Mesenchymal stem cell (in vitro differentiated cells and primary cell): Measurements from ENCODE around the gene MPZL1.

ENCODE experiments used
- DNase-seq: peaks from one replicate; pipeline ENCODE4 v3.0.0-alpha.2; 2013
- H2AFZ ChIP-seq: one replicate; pipeline ENCODE4 v1.6.1; 2013; ENCODE audit warnings: low read depth, mild to moderate bottlenecking, control low read depth, inconsistent platforms, low read length, moderate library complexity
- H2AK5ac ChIP-seq: 2 replicates; pipeline ENCODE4 v1.6.1; 2013; ENCODE audit warnings: low read length, moderate library complexity, mild to moderate bottlenecking, inconsistent platforms; ENCODE audit not compliant: severe bottlenecking
- H2BK120ac ChIP-seq: one replicate; pipeline ENCODE4 v1.6.1; 2013; ENCODE audit warnings: low read depth, mild to moderate bottlenecking, inconsistent platforms, low read length, moderate library complexity
- H2BK12ac ChIP-seq, 2 experiments: one replicate each; pipeline ENCODE4 v1.6.1; 2013; ENCODE audit warnings: inconsistent platforms in 2 of 2, low read length in 2 of 2, mild to moderate bottlenecking in 2 of 2, moderate library complexity in 2 of 2, control low read depth in 1 of 2
- H2BK15ac ChIP-seq: one replicate; pipeline ENCODE4 v1.6.1; 2013; ENCODE audit warnings: mild to moderate bottlenecking, low read depth, inconsistent platforms; ENCODE audit not compliant: poor library complexity, severe bottlenecking
- H2BK5ac ChIP-seq: 2 replicates; pipeline ENCODE4 v1.6.1; 2013; ENCODE audit warnings: low read depth, mild to moderate bottlenecking, low read length, control low read depth, inconsistent platforms; ENCODE audit not compliant: poor library complexity, severe bottlenecking
- H3K14ac ChIP-seq, 2 experiments: one replicate each; pipeline ENCODE4 v1.6.1; 2013; ENCODE audit warnings: inconsistent platforms in 2 of 2, low read length in 2 of 2, control low read depth in 1 of 2, mild to moderate bottlenecking in 1 of 2, moderate library complexity in 1 of 2
- H3K18ac ChIP-seq, 2 experiments: one replicate each; pipeline ENCODE4 v1.6.1; 2013; ENCODE audit warnings: inconsistent platforms in 2 of 2, low read length in 2 of 2, control low read depth in 1 of 2, low read depth in 1 of 2, mild to moderate bottlenecking in 1 of 2
- H3K23ac ChIP-seq, 2 experiments: one replicate each; pipeline ENCODE4 v1.6.1; 2013; ENCODE audit warnings: inconsistent platforms in 2 of 2, low read length in 2 of 2, mild to moderate bottlenecking in 2 of 2, moderate library complexity in 2 of 2, control low read depth in 1 of 2
- H3K27ac ChIP-seq: 2 replicates; pipeline ENCODE4 v1.5.1; 2013; ENCODE audit warnings: mild to moderate bottlenecking, moderate library complexity, low read length, control low read depth, inconsistent platforms; ENCODE audit not compliant: poor library complexity, severe bottlenecking
- H3K27me3 ChIP-seq, 2 experiments: 2 replicates each; pipeline versions ENCODE4 v1.6.1 to v1.7.0; 2013; ENCODE audit warnings: low read length in 2 of 2, mild to moderate bottlenecking in 2 of 2, moderate library complexity in 2 of 2, control low read depth in 1 of 2, inconsistent platforms in 1 of 2; ENCODE audit not compliant: control insufficient read depth in 1 of 2, insufficient read depth in 1 of 2
- H3K36me3 ChIP-seq, 2 experiments: 2 replicates each; pipeline versions ENCODE4 v1.6.1 to v1.7.0; 2013; ENCODE audit warnings: low read length in 2 of 2, control low read depth in 1 of 2, inconsistent platforms in 1 of 2, low read depth in 1 of 2, mild to moderate bottlenecking in 1 of 2; ENCODE audit not compliant: insufficient read depth in 2 of 2, control insufficient read depth in 1 of 2
- H3K4ac ChIP-seq, 2 experiments: one replicate each; pipeline ENCODE4 v1.6.1; 2013; ENCODE audit warnings: inconsistent platforms in 2 of 2, low read length in 2 of 2, mild to moderate bottlenecking in 2 of 2, moderate library complexity in 2 of 2, control low read depth in 1 of 2, low read depth in 1 of 2
- H3K4me1 ChIP-seq: 2 replicates; pipeline ENCODE4 v1.6.1; 2013; ENCODE audit warnings: low read depth, low read length, control low read depth; ENCODE audit not compliant: control insufficient read depth, insufficient read depth
- H3K4me2 ChIP-seq: 2 replicates; pipeline ENCODE4 v1.6.1; 2013; ENCODE audit warnings: low read length, mild to moderate bottlenecking, inconsistent platforms; ENCODE audit not compliant: poor library complexity, severe bottlenecking
- H3K4me3 ChIP-seq, 2 experiments: 2 replicates each; pipeline versions ENCODE4 v1.5.1 to v1.7.0; 2013; ENCODE audit warnings: low read length in 2 of 2, mild to moderate bottlenecking in 2 of 2, control low read depth in 1 of 2, low read depth in 1 of 2; ENCODE audit not compliant: insufficient read depth in 1 of 2
- H3K79me1 ChIP-seq: replicated peaks from 2 replicates; pipeline ENCODE4 v1.6.1; 2013; ENCODE audit warnings: mild to moderate bottlenecking, control low read depth, low read length, inconsistent platforms; ENCODE audit not compliant: poor library complexity, severe bottlenecking
- H3K9ac ChIP-seq: 2 replicates; pipeline ENCODE4 v1.7.0; 2013; ENCODE audit warnings: mild to moderate bottlenecking, low read length, moderate library complexity
- H3K9me3 ChIP-seq: 2 replicates; pipeline ENCODE4 v1.7.0; 2013; ENCODE audit warnings: mild to moderate bottlenecking, low read length; ENCODE audit not compliant: control insufficient read depth
- H4K8ac ChIP-seq: one replicate; pipeline ENCODE4 v1.6.1; 2013; ENCODE audit warnings: inconsistent platforms, mild to moderate bottlenecking, low read length, moderate library complexity
- H4K91ac ChIP-seq: one replicate; pipeline ENCODE4 v1.6.1; 2013; ENCODE audit warnings: mild to moderate bottlenecking, low read length, inconsistent platforms
- WGBS: methylation state at CpG from one replicate; pipeline ENCODE4 v1.1.7; 2013; ENCODE audit warnings: mixed read lengths; 5-methylcytosine and 5-hydroxymethylcytosine counted together

The MPZL1 gene

DNA sequence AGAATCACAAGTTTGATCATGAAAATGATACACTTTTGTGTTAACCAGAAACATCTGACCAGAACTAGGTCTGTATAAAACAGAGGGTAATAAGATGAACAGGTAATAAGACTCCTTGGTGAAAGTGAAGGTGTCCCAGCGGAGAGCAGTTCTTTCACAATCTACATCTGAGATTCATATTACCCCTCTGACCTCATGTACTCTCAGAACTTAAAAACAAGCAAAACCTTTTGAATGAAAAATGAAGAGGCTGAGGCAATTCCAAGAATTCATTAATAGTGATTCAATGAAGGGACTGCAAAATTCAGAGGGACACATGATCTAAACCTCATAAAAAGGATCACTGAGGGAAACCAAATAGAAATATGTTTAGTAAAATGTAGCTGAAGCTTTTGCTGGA lies 10.9 kb upstream of the MPZL1 start:
- Histone ChIP-seq H3K4me1 (peaks cover 6% of the 10 kb centered on the region), H3K4me3 (no peak overlapping the region), H3K4ac (no peak overlapping the region), H3K18ac (no peak overlapping the region), H2BK15ac (no peak overlapping the region), H2AFZ (no peak overlapping the region), H3K79me1 (no peaks in the 10 kb centered on the region), H3K9ac (no peak overlapping the region), H3K9me3 (no peaks in the 10 kb centered on the region), H3K27ac (no peak overlapping the region), H3K36me3 (no peaks in the 10 kb centered on the region), H3K23ac (no peak overlapping the region), H2BK5ac (no peak overlapping the region), H3K27me3 (peaks cover 0 to 10% of the 10 kb centered on the region in 2 experiments), H4K8ac (no peak overlapping the region), H4K91ac (no peak overlapping the region), H3K4me2 (no peak overlapping the region), H2BK120ac (no peak overlapping the region), H3K14ac (no peak overlapping the region), H2BK12ac (no peak overlapping the region), H2AK5ac (no peak overlapping the region)
- WGBS: no CpG with 5 or more reads among the region's 1 CpG
- DNase-seq: no peak

DNA sequence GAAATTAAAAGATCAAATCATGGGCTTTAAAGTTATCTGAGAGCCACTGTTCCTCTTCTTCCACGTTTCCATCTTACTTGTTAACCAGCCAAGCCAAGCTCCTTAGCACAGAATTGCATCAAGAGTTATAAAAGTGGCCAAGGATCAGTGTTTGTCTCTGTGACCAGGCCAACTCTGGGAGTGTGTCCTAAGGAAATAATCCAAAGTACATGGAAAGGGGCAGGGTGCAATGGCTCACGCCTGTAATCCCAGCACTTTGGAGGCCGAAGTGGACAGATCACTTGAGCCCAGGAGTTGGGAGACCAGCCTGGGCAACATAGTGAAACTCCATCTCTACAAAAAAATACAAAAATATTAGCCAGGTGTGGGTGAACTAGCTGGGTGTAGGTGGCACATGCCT lies 10.0 kb upstream of the MPZL1 start:
- Histone ChIP-seq H3K4me1 (peaks cover 6% of the 10 kb centered on the region), H3K18ac (no peak overlapping the region), H3K4ac (no peak overlapping the region), H4K8ac (no peak overlapping the region), H3K4me2 (no peak overlapping the region), H3K27ac (no peak overlapping the region), H3K14ac (no peak overlapping the region), H3K9me3 (no peaks in the 10 kb centered on the region), H2BK5ac (no peak overlapping the region), H3K27me3 (peaks cover 0 to 5% of the 10 kb centered on the region in 2 experiments), H3K79me1 (no peaks in the 10 kb centered on the region), H2BK120ac (no peak overlapping the region), H2AFZ (no peak overlapping the region), H3K36me3 (no peaks in the 10 kb centered on the region), H3K23ac (no peak overlapping the region), H3K9ac (no peak overlapping the region), H2BK12ac (no peak overlapping the region), H4K91ac (no peak overlapping the region), H2BK15ac (no peak overlapping the region), H3K4me3 (no peak overlapping the region), H2AK5ac (no peak overlapping the region)
- WGBS: 58% methylated on average over 1 of the region's 3 CpGs
- no peak for DNase-seq

DNA sequence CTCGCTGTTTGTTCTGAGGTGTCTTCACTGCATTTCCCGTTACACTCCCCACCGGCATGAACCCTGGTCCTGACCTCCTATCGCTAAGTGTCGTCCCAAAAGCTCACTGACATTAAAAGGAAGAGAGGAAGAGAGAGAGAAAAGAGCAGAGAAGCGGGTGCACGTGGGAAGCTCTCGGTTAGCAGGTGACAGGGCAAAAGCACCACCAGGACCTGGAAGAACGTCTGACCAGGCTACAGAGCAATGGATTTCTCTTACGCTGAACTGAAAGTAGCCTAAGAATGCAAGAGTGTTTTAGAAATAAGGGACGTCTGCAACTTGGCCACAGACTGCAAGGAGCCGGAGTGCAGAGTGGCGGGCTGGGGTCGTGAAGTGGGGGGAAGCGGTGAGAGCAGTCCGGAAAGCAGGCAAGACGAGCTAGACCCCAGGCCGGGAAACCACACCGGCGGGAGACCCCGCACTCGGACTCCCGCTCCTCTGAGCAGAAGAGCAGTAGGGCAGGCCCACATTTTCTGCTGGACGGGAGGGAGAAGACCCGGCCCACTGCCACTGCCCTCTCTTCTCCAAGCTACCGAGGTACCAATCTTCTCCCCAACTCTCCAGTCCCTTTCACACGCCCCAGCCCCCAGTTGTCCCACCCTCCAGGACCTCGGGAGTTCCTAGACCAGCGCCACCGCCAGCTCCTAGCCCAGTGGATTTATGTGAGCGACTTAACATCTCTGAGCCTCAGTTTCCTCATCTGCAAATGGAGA lies 8.3 kb upstream of the MPZL1 start:
- H3K79me1 ChIP-seq: no peaks in the 10 kb centered on the region
- no peak overlapping the region for H2BK15ac ChIP-seq
- H4K8ac ChIP-seq: no peak overlapping the region
- no peak overlapping the region for H2BK5ac ChIP-seq
- peak overlapping the region; percentile 5 for H2BK120ac ChIP-seq
- H4K91ac ChIP-seq: peak overlapping the region; percentile 21
- H3K18ac ChIP-seq: no peak overlapping the region
- peaks cover 6% of the 10 kb centered on the region for H3K4me1 ChIP-seq
- no peaks in the 10 kb centered on the region for H3K36me3 ChIP-seq
- WGBS: 4% methylated on average over 28 of the region's 31 CpGs
- H3K23ac ChIP-seq: no peak overlapping the region
- H3K9ac ChIP-seq: peak overlapping the region; percentile 92
- peak overlapping the region; percentile 1 for H3K27ac ChIP-seq
- H3K9me3 ChIP-seq: no peaks in the 10 kb centered on the region
- H3K4me2 ChIP-seq: peak overlapping the region; percentile 95
- H3K4ac ChIP-seq: no peak overlapping the region
- no peak overlapping the region for H2AK5ac ChIP-seq
- H3K4me3 ChIP-seq: peak overlapping the region; percentile 41 to 90
- peak overlapping the region in 1 of 2 experiments; percentile 23 for H2BK12ac ChIP-seq
- H2AFZ ChIP-seq: peak overlapping the region; percentile 99
- no peak overlapping the region for H3K14ac ChIP-seq
- DNase-seq: peak; percentile 54
- H3K27me3 ChIP-seq: no peaks in the 10 kb centered on the region

GRCh38 chr1:167714098-167714438 lies 7.7 kb upstream of the MPZL1 start:
- H3K79me1 ChIP-seq: no peaks in the 10 kb centered on the region
- WGBS: 0% methylated on average over 24 of the region's 28 CpGs
- peak overlapping the region; percentile 26 for H2BK15ac ChIP-seq
- H4K8ac ChIP-seq: peak overlapping the region; percentile 22
- H2AFZ ChIP-seq: peak overlapping the region; percentile 99
- H3K9ac ChIP-seq: peak overlapping the region; percentile 92
- no peak overlapping the region for H3K27ac ChIP-seq
- H2BK120ac ChIP-seq: peak overlapping the region; percentile 5
- no peaks in the 10 kb centered on the region for H3K9me3 ChIP-seq
- no peak overlapping the region for H4K91ac ChIP-seq
- peak overlapping the region; percentile 66 to 90 for H3K4me3 ChIP-seq
- H2BK5ac ChIP-seq: no peak overlapping the region
- H3K4me1 ChIP-seq: peaks cover 6% of the 10 kb centered on the region
- H3K14ac ChIP-seq: peak overlapping the region in 1 of 2 experiments; percentile 74
- H3K18ac ChIP-seq: peak overlapping the region; percentile 6 to 99
- no peak overlapping the region for H2AK5ac ChIP-seq
- no peak for DNase-seq
- H3K23ac ChIP-seq: no peak overlapping the region
- no peaks in the 10 kb centered on the region for H3K36me3 ChIP-seq
- H3K4ac ChIP-seq: peak overlapping the region in 1 of 2 experiments; percentile 55
- no peaks in the 10 kb centered on the region for H3K27me3 ChIP-seq
- H3K4me2 ChIP-seq: peak overlapping the region; percentile 95
- H2BK12ac ChIP-seq: peak overlapping the region in 1 of 2 experiments; percentile 33
